ENCODE results near the gene MX1. TPM values are rescaled to one million over a fixed set of nuclear protein-coding genes. Genes with fewer than 3 reads are reported as not detected.

MX1 gene
- total RNA-seq, 4 donors from 2014 or later, result 10.5 to 23.8 (median 17.3) TPM

- Histone ChIP-seq H3K27ac (no peak overlapping the region), H3K4me3 (no peak overlapping the region), H3K4me1 (peaks cover 0 to 24% (median 5%) of the 10 kb centered on the region in 4 donors), H3K9me3 (no peaks in the 10 kb centered on the region), H3K27me3 (peaks cover 0 to 7% of the 10 kb centered on the region in 2 donors), H3K36me3 (no peaks in the 10 kb centered on the region)
- no peak for DNase-seq (ENCODE audit: low spot score in 2 of 2)
- 81 to 82% methylated on average over 4 of the region's 4 CpGs for WGBS, 2 donors
- TF ChIP-seq EP300 (IDR thresholded peaks at IDR 0.05) (no peak), CTCF (IDR thresholded peaks at IDR 0.05) (no peak), POLR2A (IDR thresholded peaks at IDR 0.05) (no peak)
These were observed 39.2 kb downstream of the MX1 start for GRCh38 chr21:41465176-41465781.

GRCh38 chr21:41466024-41466820 lies 40.2 kb downstream of the MX1 start:
- no peak for TF ChIP-seq CTCF (IDR thresholded peaks at IDR 0.05)
- no peak for TF ChIP-seq POLR2A (IDR thresholded peaks at IDR 0.05)
- no peak for TF ChIP-seq EP300 (IDR thresholded peaks at IDR 0.05)
- Histone ChIP-seq H3K4me3 (no peak overlapping the region), H3K27me3 (peaks cover 0 to 12% of the 10 kb centered on the region in 2 donors), H3K4me1 (peaks cover 0 to 22% (median 5%) of the 10 kb centered on the region in 4 donors), H3K27ac (no peak overlapping the region), H3K9me3 (no peaks in the 10 kb centered on the region), H3K36me3 (no peaks in the 10 kb centered on the region)
- no peak for DNase-seq (ENCODE audit: low spot score in 2 of 2)
- WGBS, 2 donors, result 60 to 64% methylated on average over 23 of the region's 23 CpGs

- 57 to 69% methylated on average over 5 of the region's 5 CpGs for WGBS, 2 donors
- Histone ChIP-seq H3K4me1 (peaks cover 0 to 22% (median 5%) of the 10 kb centered on the region in 4 donors), H3K27ac (no peak overlapping the region), H3K4me3 (no peak overlapping the region), H3K36me3 (no peaks in the 10 kb centered on the region), H3K27me3 (peaks cover 0 to 24% of the 10 kb centered on the region in 2 donors), H3K9me3 (no peaks in the 10 kb centered on the region)
- DNase-seq (ENCODE audit: low spot score in 2 of 2), result no peak
- TF ChIP-seq EP300 (IDR thresholded peaks at IDR 0.05) (no peak), POLR2A (IDR thresholded peaks at IDR 0.05) (no peak), CTCF (IDR thresholded peaks at IDR 0.05) (no peak)
These were observed 44.0 kb downstream of the MX1 start for GRCh38 chr21:41470054-41470453.

- DNase-seq (ENCODE audit: low spot score in 2 of 2), result no peak
These were observed 46.9 kb downstream of the MX1 start for GRCh38 chr21:41472753-41473548.

More at GRCh38 chr21:41472753-41473548, 46.9 kb downstream of the MX1 start:
- H3K4me3 ChIP-seq, result no peak overlapping the region
- H3K4me1 ChIP-seq, result peaks cover 0 to 14% (median under 1%) of the 10 kb centered on the region in 4 donors
- H3K27ac ChIP-seq, result no peak overlapping the region
- H3K27me3 ChIP-seq, result peaks cover 0 to 28% of the 10 kb centered on the region in 2 donors
- H3K36me3 ChIP-seq, result no peaks in the 10 kb centered on the region
- 50 to 67% methylated on average over 16 to 25 of the region's 33 CpGs for WGBS, 2 donors
- H3K9me3 ChIP-seq, result no peaks in the 10 kb centered on the region
- TF ChIP-seq CTCF (IDR thresholded peaks at IDR 0.05), result no peak
- TF ChIP-seq POLR2A (IDR thresholded peaks at IDR 0.05), result no peak
- TF ChIP-seq EP300 (IDR thresholded peaks at IDR 0.05), result no peak

Data from tibial nerve (tissue), 4 donors.